ENCODE measurements around the gene EFS.
"Not testable (repeated sequence)": the region's sequence is repeated elsewhere in the genome, so short reads cannot be mapped to it uniquely, and the experiment has no call there.

The EFS gene

GRCh38 chr14:23403908-23404307 is 38.9 kb upstream of the EFS start:
- no peak for TF ChIP-seq CTCF (IDR thresholded peaks at IDR 0.05; ENCODE audit: low read depth, low read length)
- H3K4me3 ChIP-seq (ENCODE audit: low read depth, low read length): no peak overlapping the region

- H3K4me3 ChIP-seq (ENCODE audit: low read depth, low read length): no peak overlapping the region
- TF ChIP-seq CTCF (IDR thresholded peaks at IDR 0.05; ENCODE audit: low read depth, low read length): no peak
Measured at GRCh38 chr14:23403139-23403438, 38.1 kb upstream of the EFS start.

- no peak overlapping the region for H3K4me3 ChIP-seq (ENCODE audit: low read depth, low read length)
- TF ChIP-seq CTCF (IDR thresholded peaks at IDR 0.05; ENCODE audit: low read depth, low read length): no peak
Measured at GRCh38 chr14:23402296-23403138, 37.5 kb upstream of the EFS start.

GRCh38 chr14:23401291-23401690 is 36.3 kb upstream of the EFS start:
- no peak overlapping the region for H3K4me3 ChIP-seq (ENCODE audit: low read depth, low read length)
- TF ChIP-seq CTCF (IDR thresholded peaks at IDR 0.05; ENCODE audit: low read depth, low read length): no peak

- H3K4me3 ChIP-seq (ENCODE audit: low read depth, low read length): not testable (repeated sequence)
Measured at GRCh38 chr14:23400496-23401149, 35.7 kb upstream of the EFS start.

- no peak overlapping the region for H3K4me3 ChIP-seq (ENCODE audit: low read depth, low read length)
- TF ChIP-seq CTCF (IDR thresholded peaks at IDR 0.05; ENCODE audit: low read depth, low read length): no peak
Measured at GRCh38 chr14:23399591-23399990, 34.6 kb upstream of the EFS start.

- H3K4me3 ChIP-seq (ENCODE audit: low read depth, low read length): no peak overlapping the region
- TF ChIP-seq CTCF (IDR thresholded peaks at IDR 0.05; ENCODE audit: low read depth, low read length): no peak
Measured at GRCh38 chr14:23399136-23399535, 34.2 kb upstream of the EFS start.
